Stimulated activated CD4-positive, alpha-beta T cell treated with anti-CD3 and anti-CD28 coated beads, Interleukin-15, amount 100 ng/mL, for 1 hour (primary cell): ENCODE results near the gene EIF3J.
"Not testable (repeated sequence)": the region's sequence is repeated elsewhere in the genome, so short reads cannot be mapped to it uniquely, and the experiment has no call there.

Experiments used
- DNase-seq, 2 donors: peaks; one replicate each; pipeline ENCODE4 v3.0.0-alpha.2; 2020; ENCODE audit warnings: low read depth in 1 of 2, low spot score in 1 of 2

The EIF3J gene

GRCh38 chr15:44541282-44541958, 4.5 kb downstream of the EIF3J start:
- no peak for DNase-seq

DNA sequence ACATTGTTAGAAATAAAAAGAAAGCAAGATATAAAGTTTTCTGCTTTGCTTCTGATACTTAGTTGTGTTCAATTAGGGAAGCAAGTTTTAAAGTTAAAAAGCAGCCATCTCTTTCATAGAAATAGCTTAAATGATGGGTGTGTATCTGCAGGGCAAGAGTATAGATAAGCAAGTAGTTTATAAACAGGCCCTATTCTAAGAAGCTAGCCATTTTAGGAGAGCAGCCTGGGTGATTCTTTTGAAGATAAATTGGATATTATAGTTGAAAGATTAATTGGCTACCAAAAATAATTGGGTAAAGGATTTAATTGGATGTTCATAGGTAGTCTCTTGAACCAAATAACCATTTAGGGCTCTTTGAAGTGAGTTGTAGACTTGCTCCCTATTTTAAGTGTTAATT, 5.6 kb downstream of the EIF3J start:
- no peak for DNase-seq

DNA sequence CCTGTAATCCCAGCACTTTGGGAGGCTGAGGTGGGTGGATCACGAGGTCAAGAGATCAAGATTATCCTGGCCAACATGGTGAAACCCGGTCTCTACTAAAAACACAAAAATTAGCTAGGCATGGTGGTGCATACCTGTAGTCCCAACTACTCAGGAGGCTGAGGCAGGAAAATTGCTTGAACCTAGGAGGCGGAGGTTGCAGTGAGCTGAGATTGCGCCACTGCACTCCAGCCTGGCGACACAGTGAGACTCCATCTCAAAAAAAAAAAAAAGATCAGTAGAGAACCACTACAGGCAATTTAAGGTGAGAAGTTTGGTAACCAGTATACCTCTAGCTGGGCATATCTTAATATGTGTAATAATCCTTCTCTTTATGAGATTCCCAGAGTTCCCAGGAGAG, 7.8 kb downstream of the EIF3J start:
- not testable (repeated sequence) for DNase-seq

- DNase-seq = no peak
These were observed 9.2 kb downstream of the EIF3J start for GRCh38 chr15:44545913-44546802.

GRCh38 chr15:44549152-44549551, 12.2 kb downstream of the EIF3J start:
- not testable (repeated sequence) for DNase-seq

DNA sequence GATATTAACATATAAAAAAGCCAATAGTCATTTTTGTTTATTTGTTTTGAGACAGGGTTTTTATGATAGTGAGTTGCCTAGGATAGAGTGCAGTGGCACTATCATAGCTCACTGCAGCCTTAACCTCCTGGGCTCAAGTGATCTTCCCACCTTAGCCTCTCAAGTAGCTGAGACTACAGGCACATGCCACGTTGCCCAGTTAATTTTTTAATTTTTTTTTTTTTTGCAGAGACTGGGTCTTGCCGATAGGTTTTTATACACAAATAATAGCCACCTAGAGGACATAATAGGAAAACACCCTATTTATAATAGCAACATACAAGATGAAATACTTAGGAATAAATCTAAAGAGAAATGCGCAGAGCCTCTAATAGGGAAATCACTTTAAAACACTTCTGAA, 13.3 kb downstream of the EIF3J start:
- no peak for DNase-seq

GRCh38 chr15:44550734-44551133, 13.8 kb downstream of the EIF3J start:
- DNase-seq = no peak

DNA sequence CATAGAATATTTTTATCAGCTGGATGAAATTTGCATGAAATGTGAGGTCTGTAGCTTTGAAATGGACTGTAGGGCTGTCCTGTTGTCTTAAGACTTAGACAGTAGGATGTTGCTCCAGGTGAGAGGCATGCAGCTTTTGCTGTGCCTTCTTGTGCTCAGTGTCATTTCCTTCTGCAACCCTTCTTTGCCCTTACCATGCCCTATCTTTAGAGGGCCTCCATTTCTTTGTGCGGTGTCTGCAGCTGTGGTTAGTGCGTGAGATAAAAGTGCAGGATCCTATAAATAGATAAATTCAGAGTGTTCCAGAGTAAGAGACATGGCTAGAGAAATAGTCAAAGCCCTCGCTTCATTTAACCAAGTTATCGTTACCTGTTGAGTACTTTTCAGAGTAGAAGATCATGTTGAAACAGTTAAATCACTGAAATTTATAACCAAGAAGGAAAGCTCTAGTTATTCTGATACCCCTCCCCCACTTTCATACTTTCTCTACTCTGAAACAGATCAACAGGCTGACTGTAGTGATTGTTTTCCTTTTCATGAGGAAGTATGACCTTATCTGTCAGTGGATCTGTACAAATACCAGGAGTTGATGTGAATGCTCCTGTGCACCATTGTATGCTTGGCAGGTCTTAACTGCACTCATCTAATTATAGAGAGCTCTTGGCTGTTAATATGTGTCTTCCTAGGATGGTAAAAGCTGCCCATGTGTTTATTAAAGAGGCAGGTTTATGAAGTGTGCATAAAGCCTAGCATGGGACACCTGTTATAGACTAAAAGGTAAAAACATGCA, 18.2 kb downstream of the EIF3J start:
- no peak for DNase-seq

DNA sequence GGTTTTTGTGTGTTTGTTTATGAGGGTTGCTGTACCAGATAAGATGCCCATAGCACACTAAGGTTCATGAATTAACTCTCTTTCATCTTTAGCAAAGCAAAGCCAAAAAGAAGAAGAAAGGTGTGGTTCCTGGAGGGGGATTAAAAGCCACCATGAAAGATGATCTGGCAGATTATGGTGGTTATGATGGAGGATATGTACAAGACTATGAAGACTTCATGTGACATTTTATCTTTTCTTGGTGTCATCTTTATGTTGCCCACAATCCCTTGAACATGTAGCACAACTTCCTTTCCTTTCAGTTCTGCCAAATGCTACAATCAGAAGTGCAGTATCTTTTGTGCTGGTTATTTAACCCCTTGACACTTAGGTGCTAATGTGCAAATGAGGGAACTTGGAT, 24.0 kb downstream of the EIF3J start:
- not testable (repeated sequence) for DNase-seq

GRCh38 chr15:44565387-44566154, 28.6 kb downstream of the EIF3J start:
- DNase-seq = no peak

- no peak for DNase-seq
These were observed 29.2 kb downstream of the EIF3J start for GRCh38 chr15:44566155-44566540.

DNA sequence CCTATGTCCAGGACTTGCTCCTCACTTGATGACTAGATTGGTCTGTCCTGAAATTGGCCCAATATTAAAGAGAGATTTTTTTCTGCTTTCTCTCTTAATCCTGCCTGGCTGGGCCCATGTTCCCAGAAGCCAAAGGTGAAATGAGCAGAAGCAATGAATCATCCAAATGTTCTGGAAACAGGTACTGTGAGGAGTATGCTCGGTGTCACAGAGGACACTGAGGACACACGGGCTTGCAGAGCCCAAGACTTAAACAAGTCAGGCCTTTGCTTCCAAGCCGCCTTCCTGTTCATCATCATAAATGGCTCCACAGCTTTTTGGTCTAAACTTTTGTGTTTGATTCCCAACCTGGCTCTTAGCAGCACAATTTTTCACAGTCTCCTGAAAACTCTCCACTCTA, 31.4 kb downstream of the EIF3J start:
- no peak for DNase-seq

DNA sequence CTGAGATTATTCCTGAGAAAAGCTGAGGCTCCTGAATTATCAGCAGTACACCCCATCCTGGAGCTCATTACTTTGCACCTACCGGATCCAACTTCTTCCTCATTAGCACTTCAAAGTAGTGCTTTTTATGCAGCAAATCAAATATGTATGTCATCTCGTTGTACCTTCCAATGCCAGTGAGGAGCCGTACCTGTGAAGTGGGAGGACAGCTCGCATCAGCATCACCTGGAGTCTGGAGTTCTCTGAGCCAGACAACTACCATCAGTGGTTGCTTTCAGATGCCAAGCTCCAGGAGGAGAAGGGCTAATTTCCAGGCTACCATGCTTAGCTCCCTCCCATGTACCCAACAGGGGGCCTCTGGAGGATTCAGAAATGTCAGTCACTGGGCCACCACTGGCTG, 32.4 kb downstream of the EIF3J start:
- no peak for DNase-seq

GRCh38 chr15:44570361-44570760, 33.4 kb downstream of the EIF3J start:
- no peak for DNase-seq

GRCh38 chr15:44573386-44573785, 36.4 kb downstream of the EIF3J start:
- DNase-seq = no peak

DNA sequence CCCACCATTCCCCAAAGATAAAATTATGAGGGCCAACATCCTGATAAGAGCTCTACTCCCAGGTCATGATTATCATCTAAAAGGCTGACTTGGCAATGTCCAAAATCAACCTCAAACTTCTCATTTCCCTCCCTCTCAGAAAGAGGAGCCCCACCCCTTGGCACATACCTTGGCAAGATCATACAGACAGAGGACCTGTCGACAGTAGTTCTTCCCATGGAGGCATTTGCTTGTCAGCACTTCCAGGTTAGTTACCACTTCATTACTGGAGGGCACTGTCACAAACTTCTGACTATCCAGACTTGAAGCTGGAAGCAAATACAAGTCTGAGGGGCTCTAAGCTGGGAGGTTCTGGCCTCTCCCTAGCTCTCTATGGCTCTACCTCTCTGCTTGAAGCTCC, 37.8 kb downstream of the EIF3J start:
- no peak for DNase-seq

- DNase-seq = no peak
These were observed 43.2 kb downstream of the EIF3J start for GRCh38 chr15:44580105-44580504.

- peak; percentile 11 to 49 for DNase-seq
These were observed 47.3 kb downstream of the EIF3J start for GRCh38 chr15:44584162-44584749.

GRCh38 chr15:44585633-44586032, 48.7 kb downstream of the EIF3J start:
- DNase-seq = no peak

DNA sequence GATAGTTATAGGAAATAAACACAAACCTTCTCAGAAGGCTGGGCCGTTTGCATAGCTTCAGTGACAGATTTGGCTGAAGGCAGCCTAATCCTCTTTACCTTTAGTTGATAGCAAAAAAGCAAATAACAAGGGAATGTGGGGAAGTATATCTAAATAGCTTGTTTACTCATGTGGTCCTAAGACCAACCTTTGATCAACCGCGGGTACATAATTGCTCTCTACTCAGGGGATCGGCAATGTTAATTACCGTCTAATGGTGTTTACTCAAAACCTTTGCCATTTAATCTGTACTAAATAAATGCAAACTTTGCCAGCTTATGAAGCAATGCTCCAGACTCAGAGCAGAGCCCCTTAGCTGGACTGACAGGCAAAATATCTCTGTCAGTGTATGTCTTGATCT, 51.6 kb downstream of the EIF3J start:
- no peak for DNase-seq

GRCh38 chr15:44591326-44591725, 54.4 kb downstream of the EIF3J start:
- DNase-seq = no peak
